T47D (cell line): Measurements from ENCODE around the gene RACGAP1.
A peak's percentile ranks its signal among the peaks of the same experiment; 100 is the strongest.

Experiments
- DNase-seq, 2 experiments: peaks; one replicate each; pipeline versions ENCODE4 v3.0.0 to v3.0.0-alpha.2; 2011 to 2012; ENCODE audit warnings: low read depth in 1 of 2, low spot score in 1 of 2
- JUND ChIP-seq: IDR thresholded peaks from 2 replicates; pipeline ENCODE4 v1.6.1; 2012; ENCODE audit warnings: low read depth
- in situ Hi-C: cut with HindIII; loops from 2 replicates; pipeline ENCODE4 v1.10.0; 2016; ENCODE audit warnings: low sequenced_read_pairs, low pct_unique_long_range_greater_than_20kb

Gene RACGAP1

DNA sequence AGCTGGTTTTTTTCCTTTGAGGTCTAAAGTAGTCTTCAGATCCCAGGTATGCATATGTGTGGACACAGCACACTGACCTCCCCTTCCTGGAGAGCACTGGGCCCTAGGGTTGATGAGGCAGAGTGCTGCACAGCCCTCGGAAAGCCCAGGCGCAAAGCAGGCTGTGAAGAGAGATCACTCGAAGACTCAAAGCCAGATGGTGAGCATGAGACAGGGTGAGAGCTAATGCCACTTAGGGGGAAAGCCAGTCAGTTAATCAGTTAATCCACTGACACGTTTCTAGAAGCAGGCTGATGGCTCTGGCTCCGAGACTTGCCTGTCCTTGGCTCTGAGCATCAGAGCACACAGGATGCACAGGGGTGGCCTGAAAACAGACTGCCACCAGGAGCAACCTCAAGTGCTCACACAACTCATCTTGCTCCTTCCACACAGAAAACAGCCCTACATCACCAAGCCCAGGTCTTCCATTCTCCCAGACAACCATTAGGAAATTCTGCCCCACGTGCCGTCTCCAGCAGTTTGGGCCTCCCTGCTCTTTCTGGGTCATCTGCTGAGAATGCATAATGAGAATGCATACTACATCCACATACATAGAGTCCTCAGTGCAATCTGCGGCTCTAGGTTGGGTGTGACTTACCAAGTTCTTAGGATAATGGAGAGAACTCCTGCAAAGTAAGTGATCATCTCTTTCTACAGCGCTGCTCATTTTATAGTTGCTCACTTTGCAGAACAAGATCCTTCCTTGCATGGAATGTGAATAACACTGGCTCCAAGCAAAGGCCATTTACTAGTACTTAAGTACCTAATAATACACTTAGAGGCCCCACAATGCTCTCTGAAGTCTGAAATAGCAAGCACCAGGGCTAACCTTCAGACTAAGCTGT lies 40.6 kb downstream of the RACGAP1 start:
- TF ChIP-seq JUND: no peak
- in situ Hi-C loops: no loop called here
- DNase-seq: no peak

DNA sequence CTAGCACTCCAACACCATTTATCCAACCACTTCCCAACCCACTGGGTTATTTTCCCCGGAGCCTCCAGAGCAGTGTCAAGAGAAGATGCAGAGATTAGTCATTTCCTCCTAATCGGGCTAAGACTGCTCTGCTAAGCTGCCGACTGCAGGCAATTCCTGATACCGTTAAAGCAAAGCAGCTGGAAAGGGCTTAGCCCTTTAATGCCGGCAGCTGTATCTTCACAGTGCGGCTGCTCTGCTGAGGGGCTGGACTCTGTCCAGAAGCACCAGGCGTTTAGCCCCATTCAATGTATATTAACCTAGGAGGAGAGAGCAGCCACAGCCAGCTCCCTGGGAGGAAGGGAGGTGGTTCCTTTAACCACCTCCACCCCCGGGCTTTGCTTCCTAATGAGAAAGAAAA lies 41.4 kb downstream of the RACGAP1 start:
- DNase-seq: no peak
- TF ChIP-seq JUND: no peak
- in situ Hi-C loops: no loop called here

DNA sequence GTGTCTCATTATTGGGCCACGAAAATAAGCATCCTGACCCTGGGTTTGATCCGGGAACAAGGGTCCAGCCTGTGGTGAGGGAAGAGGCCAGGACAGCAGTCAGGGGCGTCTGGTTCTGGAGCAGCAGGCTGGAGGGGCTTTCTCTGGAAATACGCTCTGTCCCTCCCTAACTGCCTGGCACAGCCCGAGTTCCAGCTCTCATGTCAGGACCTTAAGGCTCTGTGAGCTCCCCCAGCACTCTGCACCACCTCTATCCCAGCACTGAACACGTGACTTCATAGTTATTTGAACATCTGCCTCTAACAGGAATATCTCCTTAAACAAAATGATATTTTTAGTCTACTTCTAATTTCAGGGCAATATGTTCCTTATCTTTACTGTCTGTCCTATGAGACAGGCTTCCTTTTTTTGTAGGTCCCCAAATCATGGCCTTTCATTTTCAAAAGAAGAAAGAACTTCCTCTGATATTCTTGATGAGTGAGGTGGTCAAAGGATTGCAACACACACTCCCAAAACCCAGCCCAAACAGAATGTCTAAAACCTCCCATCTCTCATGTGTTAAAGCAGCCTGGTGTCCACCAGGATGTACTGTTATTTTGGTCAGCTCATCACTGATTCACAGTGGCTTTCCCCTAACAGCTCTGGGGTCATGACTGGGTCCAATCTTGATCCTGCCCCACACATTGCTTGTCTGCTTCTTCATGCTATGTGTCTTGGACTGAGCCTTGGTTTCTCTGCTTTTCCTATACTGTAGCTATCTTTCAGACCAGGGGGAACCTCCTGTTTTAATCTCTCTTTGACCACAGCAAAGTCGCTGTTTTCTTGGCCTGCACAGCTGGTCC lies 42.8 kb downstream of the RACGAP1 start:
- no peak for TF ChIP-seq JUND
- DNase-seq: no peak

DNA sequence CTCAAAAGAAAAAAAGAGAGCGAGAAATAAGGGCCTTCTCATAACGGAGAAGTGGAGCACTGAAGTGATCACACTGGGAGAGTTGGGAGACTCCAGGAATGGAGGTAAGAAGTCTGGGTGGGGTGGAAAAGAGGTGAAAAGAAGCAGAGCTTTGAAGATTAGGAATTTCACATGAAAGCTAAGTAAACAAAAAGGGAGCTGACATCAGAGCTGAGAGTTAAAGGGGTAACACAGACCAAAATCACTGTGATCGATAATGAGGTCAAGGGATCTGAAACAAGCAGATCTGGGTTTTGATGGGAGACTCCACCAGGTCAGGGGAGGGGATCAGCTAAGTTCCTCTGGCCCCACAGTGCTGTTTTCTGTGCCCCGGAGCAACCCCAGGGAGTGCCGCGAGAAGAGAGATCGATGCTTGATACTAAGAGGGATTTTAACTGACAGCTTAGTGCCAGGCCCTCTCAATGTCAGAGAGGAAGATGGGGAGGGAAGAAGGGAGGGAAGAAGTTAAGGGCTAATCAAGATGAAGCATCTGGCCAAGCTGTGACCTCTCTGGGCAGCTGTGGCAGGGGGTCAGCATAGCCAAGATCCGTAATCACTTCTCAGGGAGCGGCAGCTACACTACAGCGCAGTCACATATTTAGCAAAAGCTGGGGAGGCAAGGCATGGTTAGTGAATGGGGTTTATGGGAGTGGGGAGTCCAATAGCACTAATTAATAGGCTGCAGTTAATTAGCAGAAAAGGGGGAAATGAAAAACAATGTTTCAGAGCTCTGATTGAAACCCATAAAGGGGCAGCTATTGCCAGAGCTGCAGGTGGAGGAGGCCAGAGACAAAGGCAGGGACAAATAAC lies 44.6 kb downstream of the RACGAP1 start:
- in situ Hi-C loops: no loop called here
- no peak for TF ChIP-seq JUND
- no peak for DNase-seq

More for the DNA sequence above, 42.8 kb downstream of the RACGAP1 start:
- in situ Hi-C loops: no loop called here

DNA sequence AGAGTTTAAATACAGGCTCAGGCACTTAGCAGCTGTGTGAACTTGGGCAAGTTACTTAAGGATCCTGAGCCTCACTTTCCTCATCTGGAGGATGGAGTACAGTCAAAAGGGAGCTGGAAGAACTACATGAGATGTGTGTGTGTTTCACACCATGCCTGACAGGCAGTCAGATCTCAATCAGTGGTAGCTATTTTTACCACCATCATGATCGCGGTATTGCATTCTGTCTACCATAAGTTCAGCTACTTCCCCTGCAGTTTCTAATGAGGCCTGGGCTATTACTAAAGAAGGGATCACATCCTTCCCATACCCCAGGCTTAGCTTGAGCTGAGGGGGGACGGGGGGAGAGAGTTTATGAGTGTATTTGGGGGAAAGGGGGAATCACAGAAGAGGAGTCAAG lies 45.5 kb downstream of the RACGAP1 start:
- in situ Hi-C loops: no loop called here
- no peak for DNase-seq
- TF ChIP-seq JUND: no peak

DNA sequence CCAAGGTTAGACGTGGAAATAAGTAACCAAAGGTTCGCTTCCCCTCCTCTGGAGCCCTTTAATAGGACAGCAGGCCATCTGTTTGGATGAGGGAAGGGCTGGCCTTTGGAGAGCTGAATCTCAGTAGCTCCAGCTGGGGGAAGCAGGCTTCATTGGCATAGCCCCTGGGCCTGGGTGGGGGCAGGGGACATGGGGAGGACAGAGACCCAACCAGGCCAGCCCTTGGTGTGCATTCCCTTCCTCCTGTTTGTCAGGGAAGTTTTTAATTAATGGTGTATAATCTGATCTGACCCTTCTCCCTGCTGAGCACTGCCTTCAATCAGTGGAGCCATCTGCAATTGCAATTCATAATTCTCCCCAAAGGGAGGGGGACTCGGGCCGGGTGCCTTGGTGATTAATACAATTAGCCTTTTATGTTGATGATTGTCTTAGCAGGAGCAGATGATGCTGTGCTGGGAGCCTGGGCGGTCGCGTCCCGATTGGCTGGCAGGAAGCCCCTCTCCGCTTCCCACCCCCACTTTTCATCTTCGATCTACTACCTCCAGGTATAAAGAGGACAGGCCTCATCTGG lies 46.2 kb downstream of the RACGAP1 start:
- TF ChIP-seq JUND: no peak
- in situ Hi-C loops: no loop called here
- DNase-seq: no peak

DNA sequence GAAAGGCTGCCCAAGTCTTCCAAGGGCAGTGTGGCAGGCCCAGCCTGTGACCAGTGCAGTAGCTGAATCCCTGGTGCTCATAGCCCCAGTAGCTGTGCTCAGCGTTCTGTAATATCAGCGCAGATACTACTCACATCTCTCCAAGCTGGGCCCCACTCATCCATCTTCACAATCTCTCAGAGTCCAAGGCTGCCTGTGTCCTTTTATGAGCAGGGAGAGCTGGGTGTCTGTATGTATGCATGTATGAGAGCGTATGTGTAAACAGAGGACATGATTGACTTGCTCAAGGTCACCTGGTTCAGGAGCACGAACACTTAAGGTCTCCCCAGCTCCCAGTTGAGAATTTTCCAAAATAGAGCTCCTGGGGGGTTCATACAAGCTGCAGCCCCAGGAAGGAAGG lies 47.2 kb downstream of the RACGAP1 start:
- in situ Hi-C loops: no loop called here
- no peak for DNase-seq
- no peak for TF ChIP-seq JUND

DNA sequence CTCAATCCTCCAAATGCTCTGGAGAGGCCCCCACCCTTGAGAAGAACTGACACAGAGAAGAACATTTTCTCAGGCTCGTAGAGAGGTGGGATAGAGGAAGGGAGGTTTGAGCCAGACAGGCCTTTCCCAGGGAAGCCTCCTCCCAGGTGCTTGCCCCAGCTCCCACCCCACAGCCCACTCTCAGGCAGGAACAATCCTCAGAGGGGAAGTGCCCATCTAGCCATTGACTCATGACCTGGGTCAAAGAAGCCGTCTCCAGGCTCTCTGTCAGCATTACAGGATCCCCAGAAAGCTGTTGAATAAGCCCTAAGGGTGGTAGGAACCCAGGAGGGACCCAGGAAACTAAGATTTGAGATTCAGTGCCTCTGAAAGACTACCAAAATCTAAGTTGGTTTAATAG lies 48.7 kb downstream of the RACGAP1 start:
- in situ Hi-C loops: no loop called here
- no peak for DNase-seq
- no peak for TF ChIP-seq JUND

DNA sequence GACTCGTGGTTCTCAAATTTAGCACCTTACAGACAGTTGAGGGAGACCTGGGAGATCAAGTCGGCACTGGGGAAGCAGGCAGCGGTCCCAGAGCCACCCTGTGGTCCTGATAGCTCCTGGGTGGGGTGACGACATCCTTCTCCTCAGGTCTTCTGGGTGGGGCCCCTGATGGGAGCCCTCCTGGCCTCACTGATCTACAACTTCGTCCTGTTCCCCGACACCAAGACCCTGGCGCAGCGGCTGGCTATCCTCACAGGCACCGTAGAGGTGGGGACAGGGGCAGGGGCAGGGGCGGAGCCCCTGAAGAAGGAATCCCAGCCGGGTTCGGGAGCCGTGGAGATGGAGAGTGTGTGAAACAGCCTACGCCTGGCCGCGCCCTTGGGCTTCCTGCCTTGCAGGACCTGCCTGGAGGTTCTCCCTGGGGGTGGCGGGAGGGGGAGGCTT lies 50.0 kb downstream of the RACGAP1 start:
- in situ Hi-C loops: no loop called here
- no peak for TF ChIP-seq JUND
- DNase-seq: no peak

DNA sequence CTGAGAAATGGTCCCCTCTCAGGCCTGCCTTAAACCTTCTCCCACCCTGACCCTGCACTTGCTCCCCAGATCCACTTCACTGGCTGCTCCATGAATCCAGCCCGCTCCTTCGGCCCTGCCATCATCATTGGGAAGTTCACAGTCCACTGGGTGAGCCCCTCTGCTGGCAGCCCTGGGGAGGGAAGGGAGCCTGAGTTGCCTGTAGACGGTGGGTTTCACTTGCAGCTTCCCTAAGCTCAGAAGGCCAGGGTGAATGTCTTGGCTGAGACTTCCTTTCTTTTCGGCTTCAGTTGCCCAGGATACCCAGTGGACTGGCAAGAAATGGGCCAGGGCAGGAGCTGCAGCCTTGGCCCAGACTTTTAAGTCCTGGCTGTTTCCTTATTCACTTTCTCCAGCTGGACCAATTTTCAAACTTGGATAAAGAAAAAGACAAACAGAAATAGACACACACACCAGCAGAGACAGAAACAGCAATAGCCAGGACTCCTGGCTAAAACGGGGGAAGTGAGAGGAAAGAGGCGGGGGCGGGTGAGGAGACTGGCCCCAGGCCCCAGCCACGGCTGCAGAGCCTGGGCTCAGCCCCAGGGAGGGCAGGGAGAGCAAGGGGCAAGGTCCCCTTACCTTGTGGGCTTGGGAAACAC lies 50.5 kb downstream of the RACGAP1 start:
- no peak for TF ChIP-seq JUND
- in situ Hi-C loops: no loop called here

DNA sequence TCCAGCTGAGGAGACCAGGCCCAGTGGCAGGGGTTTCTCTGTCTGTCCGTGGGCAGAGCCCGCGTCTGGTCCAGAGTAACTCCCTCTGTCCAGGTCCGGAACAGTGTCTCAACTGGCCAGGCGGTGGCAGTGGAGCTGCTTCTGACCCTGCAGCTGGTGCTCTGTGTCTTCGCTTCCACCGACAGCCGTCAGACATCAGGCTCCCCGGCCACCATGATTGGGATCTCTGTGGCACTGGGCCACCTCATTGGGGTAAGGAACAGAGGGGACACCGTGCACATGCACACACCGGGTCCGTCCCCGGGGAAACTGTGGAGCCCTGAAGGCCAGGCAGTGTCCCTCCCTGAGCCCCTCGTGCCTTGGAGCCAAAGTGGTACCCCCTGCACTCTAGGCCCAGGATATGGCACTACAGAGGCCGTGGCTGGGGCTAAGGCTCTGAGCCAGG lies 51.0 kb downstream of the RACGAP1 start:
- DNase-seq: peak in 1 of 2 experiments; percentile 81
- in situ Hi-C loops: no loop called here
- no peak for TF ChIP-seq JUND

More for the DNA sequence above, 50.5 kb downstream of the RACGAP1 start:
- DNase-seq: no peak
